Ishikawa (cell line): ENCODE results near the gene CLGN.
A peak's percentile ranks its signal among the peaks of the same experiment; 100 is the strongest.

Source experiments
- CEBPB ChIP-seq: IDR thresholded peaks from 2 replicates; pipeline ENCODE4 v1.6.1; 2012
- CREB1 ChIP-seq: IDR thresholded peaks from 2 replicates; pipeline ENCODE4 v1.6.1; 2012; ENCODE audit warnings: low read depth
- EGR1 ChIP-seq: IDR thresholded peaks from 2 replicates; pipeline ENCODE4 v1.6.1; 2012
- EP300 ChIP-seq: IDR thresholded peaks from 2 replicates; pipeline ENCODE4 v1.6.1; 2012; ENCODE audit warnings: borderline replicate concordance
- FOXM1 ChIP-seq: IDR thresholded peaks from 2 replicates; pipeline ENCODE4 v1.6.1; 2012; ENCODE audit warnings: low read depth, borderline replicate concordance
- MAX ChIP-seq: IDR thresholded peaks from 2 replicates; pipeline ENCODE4 v1.6.1; 2012
- NFIC ChIP-seq: IDR thresholded peaks from 2 replicates; pipeline ENCODE4 v1.6.1; 2012
- RAD21 ChIP-seq: IDR thresholded peaks from 2 replicates; pipeline ENCODE4 v1.6.1; 2012; ENCODE audit warnings: low read depth
- REST ChIP-seq: IDR thresholded peaks from 2 replicates; pipeline ENCODE4 v1.6.1; 2012; ENCODE audit warnings: low read depth, mild to moderate bottlenecking
- TAF1 ChIP-seq: IDR thresholded peaks from 2 replicates; pipeline ENCODE4 v1.6.1; 2012; ENCODE audit warnings: low read depth, mild to moderate bottlenecking
- TCF12 ChIP-seq: IDR thresholded peaks from 2 replicates; pipeline ENCODE4 v1.6.1; 2012; ENCODE audit warnings: low read depth
- TEAD4 ChIP-seq: IDR thresholded peaks from 2 replicates; pipeline ENCODE4 v1.6.1; 2012
- USF1 ChIP-seq: IDR thresholded peaks from 2 replicates; pipeline ENCODE4 v1.6.1; 2012
- YY1 ChIP-seq: IDR thresholded peaks from 2 replicates; pipeline ENCODE4 v1.6.1; 2012; ENCODE audit warnings: low read depth
- ZBTB7A ChIP-seq: IDR thresholded peaks from 2 replicates; pipeline ENCODE4 v1.6.1; 2012; ENCODE audit warnings: low read depth

CLGN gene

DNA sequence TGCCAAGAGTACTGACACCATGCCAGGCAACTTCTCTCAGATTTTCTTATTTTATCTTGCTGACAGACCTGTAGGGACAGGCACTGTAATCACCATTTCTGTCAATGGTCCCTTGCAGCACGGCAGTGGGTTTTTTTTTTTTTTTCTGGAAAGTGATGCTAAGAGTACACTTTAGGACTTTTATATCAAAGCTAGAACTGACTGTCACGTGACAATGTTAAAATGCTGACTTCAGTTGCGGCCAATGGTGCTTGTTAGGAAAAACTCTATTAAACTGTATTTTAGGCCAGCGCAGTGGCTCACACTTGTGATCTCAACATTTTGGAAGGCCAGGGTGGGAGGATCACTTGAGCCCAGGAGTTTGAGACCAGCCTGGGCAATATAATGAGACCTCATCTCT, 66.3 kb downstream of the CLGN start:
- TF ChIP-seq CREB1: no peak
- TF ChIP-seq MAX: no peak
- TF ChIP-seq TEAD4: no peak
- TF ChIP-seq TAF1: no peak
- no peak for TF ChIP-seq REST
- no peak for TF ChIP-seq NFIC
- TF ChIP-seq CEBPB: no peak
- no peak for TF ChIP-seq EP300
- TF ChIP-seq USF1: no peak
- no peak for TF ChIP-seq YY1
- TF ChIP-seq FOXM1: no peak
- no peak for TF ChIP-seq RAD21
- TF ChIP-seq ZBTB7A: no peak
- no peak for TF ChIP-seq TCF12
- no peak for TF ChIP-seq EGR1

DNA sequence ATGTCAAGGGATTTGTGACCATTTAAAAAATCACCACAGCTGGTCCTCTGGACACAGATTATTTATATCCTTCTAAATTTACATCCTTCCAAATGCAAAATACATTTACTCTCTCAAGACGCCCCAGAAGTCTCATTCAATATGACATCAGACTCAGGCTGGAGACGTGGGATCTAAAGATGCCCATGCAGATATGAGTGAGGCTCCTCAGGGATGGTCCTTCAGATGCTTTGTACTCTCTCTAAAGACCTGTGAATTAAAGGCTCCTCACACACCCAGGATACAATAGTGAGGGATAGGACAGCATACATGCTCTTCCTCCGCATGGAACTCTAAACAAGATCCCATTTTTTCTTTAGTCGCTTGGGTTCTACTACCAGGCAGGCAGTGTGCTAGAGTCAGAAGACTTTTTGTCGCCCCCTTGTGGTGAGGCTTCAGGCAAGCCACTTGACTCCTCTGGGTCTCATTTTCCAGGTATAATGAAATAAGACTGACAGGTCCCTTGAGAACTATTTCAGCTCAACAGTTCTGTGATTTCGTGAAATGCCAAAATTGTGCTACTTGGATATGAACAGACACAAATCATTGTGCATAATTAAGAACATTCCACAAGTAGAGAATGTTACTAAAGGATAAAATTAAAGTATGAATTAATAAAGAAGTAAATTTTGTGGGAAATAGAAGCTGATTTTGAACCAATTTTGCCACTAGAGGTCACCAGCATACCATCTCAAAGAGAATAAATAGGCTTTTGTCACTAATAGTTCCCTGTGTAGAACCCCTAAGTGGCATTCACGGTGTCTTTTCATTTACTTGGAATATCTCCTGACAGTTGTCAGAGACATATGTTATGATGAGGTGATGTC, 67.7 kb downstream of the CLGN start:
- TF ChIP-seq RAD21: peak; percentile 63
- TF ChIP-seq FOXM1: no peak
- no peak for TF ChIP-seq USF1
- TF ChIP-seq NFIC: no peak
- TF ChIP-seq TCF12: no peak
- no peak for TF ChIP-seq MAX

GRCh38 chr4:140358281-140358680, 69.2 kb downstream of the CLGN start:
- TF ChIP-seq TAF1 (no peak), CEBPB (no peak), RAD21 (no peak), YY1 (no peak), EGR1 (no peak), REST (no peak), MAX (no peak), NFIC (no peak), TEAD4 (no peak)

GRCh38 chr4:140357868-140358267, 69.6 kb downstream of the CLGN start:
- TF ChIP-seq ZBTB7A: no peak
- TF ChIP-seq TAF1: no peak
- no peak for TF ChIP-seq FOXM1

GRCh38 chr4:140355288-140355687, 72.2 kb downstream of the CLGN start:
- no peak for TF ChIP-seq FOXM1

GRCh38 chr4:140353786-140354185, 73.7 kb downstream of the CLGN start:
- TF ChIP-seq CREB1 (no peak), TEAD4 (no peak), EP300 (no peak), MAX (no peak), EGR1 (no peak), FOXM1 (no peak), NFIC (no peak), RAD21 (no peak), ZBTB7A (no peak), USF1 (no peak), REST (no peak), TAF1 (no peak), YY1 (no peak), TCF12 (no peak), CEBPB (no peak)
